NCI-H187 treated with DMSO at 0.1 percent for 48 hours (cell line): ENCODE measurements around the gene ABCC9.
"Not testable (repeated sequence)": the region's sequence is repeated elsewhere in the genome, so short reads cannot be mapped to it uniquely, and the experiment has no call there.

Source experiments
- DNase-seq: peaks from one replicate; lab custom pipeline; 2025; lab: John Stamatoyannopoulos, UW

ABCC9 gene

DNA sequence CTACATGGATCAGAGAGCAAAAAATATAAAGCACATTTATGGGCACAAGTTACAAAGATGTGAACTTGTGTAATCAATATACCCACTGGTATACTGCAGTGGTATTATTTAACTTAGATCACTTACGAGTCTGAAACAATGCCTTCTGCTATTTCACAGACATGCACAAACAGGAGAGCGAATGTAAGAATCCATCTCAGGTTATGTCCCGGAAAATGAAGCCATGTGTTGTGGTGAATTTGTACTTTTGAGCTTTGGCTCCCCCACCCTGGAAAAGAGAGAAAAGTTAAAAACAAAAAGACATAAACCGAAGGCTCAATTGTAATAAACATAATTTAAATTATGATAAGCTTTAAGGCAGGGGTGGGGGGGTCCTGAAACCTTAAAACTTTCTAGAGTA is 7.6 kb downstream of the ABCC9 start:
- DNase-seq = no peak

DNA sequence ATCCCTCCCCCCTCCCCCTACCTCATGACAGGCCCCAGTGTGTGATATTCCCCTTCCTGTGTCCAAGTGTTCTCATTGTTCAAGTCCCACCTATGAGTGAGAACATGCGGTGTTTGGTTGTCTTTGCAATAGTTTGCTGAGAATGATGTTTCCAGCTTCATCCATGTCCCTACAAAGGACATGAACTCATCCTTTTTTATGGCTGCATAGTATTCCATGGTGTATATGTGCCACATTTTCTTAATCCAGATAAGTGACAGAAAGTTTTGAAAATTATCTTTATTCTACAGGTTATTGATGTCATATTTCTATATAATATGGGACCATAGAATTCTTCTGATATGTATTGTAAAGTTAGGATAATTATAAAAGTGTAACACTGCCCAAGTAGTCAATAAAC is 11.3 kb downstream of the ABCC9 start:
- not testable (repeated sequence) for DNase-seq

DNA sequence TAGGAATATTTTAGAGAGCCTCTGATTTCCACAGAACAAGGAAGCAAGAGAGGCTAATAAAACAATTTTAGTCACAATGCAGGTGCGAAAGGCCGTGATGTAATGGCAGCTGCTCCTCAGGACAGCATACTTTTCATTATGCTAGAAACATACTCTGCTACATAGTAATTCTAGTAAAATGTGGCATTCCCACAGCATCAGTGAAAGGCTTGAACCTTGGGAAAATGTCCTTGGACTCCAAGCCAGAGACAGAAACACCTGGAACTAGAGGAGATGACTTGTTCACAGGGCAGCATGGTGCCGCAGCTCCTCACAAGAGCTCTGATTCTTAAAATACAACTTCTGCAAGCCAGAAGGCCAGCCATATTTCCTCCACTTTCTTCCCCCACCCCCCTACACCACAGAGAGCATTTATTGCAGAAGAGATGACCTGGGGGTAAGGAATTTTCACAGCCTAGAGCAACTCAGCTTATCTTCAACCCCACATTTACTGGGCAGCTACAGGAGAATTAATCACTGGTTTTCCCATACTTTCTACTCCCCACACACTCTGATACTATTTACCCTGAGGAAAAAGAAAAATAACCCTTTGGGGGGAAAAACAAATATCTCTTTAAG is 15.8 kb downstream of the ABCC9 start:
- no peak for DNase-seq

DNA sequence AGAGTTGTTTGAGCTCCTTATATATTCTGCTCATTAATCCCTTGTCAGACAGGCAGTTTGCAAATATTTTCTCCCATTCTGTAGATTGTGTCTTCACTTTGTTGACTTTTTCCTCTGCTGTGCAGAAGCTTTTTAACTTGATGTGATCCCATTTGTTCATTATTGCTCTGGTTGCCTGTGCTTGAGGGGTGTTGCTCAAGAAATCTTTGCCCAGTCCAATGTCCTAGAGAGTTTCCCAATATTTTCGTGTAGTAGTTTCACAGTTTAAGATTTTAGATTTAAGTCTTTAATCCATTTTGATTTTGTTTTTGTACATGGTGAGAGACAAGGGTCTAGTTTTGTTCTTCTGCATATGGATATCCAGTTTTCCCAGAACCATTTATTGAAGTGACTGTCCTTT is 19.8 kb downstream of the ABCC9 start:
- no peak for DNase-seq

DNA sequence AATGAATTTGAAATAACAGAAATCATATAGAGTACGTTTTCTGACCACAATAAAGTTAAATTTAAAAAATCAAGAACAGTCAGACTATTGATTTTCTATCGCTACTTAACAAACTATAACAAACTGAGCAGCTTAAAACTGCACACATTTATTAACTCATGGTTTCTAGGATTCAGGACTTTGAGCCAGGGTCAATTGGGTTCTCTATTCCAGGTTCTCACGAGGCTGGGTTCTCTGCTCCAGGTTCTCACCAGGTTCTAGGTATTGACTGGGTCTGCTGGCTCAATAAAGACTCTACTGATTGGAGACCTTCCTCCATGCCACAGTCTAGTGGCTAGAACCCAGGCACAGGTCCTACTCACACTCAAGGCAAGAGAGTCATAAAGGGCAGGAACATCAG is 22.8 kb downstream of the ABCC9 start:
- DNase-seq = no peak

DNA sequence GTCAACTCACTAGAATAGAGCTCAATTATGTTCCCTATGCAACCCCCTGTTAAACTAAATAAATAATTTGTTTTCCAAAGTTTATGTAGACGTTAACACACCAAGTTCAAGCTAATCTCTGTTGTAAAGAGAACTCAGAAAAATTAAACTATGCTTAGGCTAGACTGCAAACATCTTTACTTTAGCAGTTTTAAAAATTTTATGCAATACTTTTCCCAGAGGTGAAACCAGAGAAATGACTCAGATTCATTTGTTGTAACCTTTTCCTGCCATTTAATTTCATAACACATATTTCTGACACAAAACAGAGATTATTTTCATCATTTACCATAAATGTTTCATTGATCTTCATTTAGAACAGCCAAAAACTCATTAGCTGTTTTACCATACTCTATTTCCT is 27.4 kb downstream of the ABCC9 start:
- DNase-seq = no peak

DNA sequence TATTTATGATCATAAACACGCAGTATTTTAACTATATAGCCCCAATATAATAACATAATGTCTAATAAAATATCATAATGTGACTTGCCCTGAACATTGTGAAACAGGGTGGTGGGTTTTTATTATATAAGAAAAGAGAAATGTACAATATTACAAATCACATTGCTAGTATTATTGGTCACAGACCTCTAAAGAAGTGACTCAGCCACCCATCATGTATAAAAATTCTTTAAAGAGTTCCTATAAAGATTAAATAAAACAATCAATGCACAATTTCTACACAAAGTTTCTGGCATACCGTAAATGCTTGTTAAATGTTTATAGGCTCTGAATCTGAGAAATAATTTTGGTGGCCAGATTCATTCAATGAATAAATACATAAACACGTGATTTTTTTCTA is 28.9 kb downstream of the ABCC9 start:
- DNase-seq = no peak

DNA sequence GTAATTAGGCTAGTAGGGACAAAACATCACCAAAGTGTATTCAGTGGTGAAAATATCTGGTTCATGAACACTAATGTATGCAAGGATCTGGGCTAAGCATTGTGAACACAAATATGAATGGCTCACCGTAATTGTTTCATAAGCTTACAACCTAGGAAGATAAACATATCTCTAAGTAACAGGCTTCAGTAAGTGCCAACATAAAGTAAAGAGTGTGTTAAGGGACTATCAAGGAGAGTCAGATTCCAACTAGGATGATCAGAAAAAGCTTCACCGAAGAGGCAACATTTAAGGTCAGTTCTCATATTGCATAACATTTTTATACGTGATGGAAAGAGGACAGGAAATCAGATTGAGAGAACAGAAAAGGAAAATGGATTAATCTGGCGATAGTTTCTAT is 29.4 kb downstream of the ABCC9 start:
- no peak for DNase-seq

DNA sequence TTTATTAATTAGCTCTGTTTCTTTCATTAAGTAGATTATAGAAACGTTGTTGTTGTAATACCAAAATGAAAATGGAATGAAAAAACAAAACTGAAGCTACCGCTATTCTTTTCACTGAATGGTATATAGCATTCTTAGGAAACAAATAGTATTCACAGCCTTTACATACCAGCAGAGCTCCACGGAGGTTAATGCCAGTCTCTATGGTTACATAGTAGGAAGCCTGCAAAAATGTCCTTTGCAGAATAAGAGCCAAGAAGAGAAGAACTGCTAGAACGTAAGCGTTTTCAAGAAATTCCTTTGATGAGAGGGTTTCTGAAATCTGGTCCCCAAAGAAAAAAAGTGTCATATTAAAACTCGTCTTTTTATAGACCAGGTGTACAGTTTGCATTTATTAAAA is 30.6 kb downstream of the ABCC9 start:
- no peak for DNase-seq

DNA sequence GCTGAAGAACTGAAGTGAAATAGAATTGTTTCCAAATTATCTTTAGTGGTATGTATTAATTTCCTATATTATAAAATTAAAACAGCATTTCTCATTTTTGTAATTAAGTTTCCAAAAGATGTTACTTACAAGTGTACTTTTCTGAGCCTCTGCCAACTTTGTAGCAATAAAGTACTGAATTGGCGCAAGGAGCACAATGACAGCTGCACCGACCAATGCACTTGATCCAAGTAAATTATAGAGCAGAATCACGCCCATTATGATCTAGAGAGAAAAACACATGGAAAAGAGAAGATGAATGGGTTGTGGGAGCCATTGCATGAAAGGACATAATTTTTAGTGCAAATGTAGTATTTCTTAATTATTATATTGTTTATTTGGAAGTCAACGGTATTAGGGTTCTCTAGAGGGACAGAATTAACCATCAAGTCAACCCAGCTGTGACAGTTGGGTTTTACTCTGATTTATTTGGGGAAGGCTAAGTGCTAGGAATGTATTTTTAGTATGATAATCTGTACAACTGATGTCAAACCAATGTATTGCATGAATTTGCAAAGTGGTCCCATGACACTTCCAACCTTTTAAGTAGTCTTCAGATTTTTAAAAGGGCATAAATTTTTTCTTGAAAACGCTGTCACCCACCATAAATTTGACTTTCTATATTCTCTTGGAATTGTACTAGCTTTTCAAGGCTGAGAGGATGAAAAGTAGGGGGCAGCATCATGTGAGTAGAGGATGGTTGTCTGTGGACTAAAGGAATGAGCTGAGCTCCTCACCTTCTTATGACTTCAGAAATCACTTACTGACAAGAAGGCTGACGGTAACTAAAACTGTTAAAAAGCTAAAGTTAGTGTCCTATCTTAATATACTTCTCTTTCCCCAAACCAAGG is 33.0 kb downstream of the ABCC9 start:
- DNase-seq = no peak

DNA sequence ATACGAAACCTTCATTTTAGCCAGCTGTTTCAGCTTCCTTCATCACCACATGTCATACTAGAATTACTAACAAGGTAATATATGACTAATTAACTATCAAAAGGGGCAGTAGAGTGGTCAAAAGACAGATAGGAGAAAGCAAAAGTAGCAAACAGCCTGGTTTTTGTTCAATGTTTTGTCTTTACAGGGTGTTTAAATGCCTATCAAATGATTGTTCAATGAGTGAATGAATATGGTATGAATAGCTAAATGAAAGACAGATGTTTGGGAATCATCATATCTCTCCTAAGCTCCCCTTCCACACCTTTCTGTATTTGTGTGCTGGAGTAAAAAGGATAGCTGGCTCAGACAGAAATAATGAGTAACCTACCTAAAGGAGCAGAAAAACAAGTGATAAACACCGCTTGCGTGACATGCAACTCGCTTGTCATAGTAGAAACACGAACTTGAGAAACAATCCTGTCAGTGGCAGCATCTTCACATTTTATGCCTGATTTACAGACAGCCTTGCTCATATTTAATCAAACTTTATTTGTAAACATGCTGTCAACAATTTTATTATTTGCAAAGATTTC is 34.2 kb downstream of the ABCC9 start:
- no peak for DNase-seq

DNA sequence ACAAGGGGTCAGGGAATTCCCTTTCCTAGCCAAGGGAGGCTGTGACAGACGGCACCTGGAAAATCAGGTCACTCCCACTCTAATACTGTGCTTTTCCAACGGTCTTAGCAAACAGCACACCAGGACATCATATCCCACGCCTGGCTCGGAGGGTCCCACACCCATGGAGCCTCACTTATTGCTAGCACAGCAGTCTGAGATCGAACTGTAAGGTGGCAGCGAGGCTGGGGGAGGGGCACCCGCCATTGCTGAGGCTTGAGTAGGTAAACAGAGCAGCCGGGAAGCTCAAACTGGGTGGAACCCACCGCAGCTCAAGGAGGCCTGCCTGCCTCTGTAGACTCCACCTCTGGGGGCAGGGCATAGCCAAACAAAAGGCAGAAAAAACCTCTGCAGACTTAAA is 41.7 kb downstream of the ABCC9 start:
- not testable (repeated sequence) for DNase-seq

DNA sequence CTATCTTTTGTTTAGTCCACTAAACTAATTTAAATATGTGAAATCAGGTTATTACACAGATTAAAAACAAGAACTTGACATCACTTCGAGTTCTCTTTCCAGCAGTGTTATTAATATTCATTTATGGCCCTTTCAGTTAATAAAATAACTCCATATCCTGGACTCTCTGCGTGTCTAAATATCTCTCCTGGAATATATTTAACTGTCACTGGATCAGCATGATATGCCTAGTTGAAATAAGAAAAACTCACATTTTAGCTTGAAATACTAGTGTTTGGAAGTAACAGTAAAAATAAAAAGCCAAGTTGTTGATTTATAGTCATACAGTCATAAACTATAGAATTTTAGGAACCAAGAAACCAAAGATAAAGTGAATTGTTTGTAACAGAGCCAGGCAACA is 45.6 kb downstream of the ABCC9 start:
- no peak for DNase-seq

DNA sequence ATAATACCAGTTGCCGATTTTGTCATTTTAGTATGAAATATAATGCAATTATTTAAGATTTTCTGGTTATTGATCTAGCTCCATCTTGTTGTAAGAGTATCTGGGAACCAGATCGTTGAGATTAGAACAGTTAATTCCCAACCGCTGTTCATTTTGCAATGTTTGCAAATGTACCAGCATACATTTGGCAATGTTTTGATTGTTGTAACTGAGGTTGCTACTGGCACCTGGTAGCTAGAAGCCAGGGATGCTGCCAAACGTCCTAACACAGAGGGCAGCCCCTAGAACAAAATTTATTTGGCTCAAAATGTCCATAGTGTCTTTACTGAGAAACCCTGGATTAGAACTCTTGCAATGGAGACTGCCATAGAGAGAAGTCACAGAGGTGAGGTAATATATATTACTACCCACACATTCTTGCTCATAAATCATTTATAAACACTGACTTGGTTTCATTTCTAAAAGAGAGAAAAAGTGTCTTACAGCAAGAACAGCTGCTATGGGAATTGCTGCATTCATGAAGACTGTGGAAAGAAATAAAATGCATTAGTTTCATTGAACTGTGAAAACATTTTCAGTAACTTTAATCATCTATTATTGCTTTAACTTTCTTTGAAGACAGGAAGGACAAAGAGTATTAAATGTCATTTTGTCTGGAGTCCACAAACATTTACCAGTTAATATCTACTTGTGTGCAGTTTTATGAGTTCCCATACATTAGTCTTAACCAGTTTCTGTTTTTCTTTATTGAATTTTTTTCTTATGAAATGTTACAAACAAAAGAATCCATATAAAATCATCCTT is 46.2 kb downstream of the ABCC9 start:
- no peak for DNase-seq

DNA sequence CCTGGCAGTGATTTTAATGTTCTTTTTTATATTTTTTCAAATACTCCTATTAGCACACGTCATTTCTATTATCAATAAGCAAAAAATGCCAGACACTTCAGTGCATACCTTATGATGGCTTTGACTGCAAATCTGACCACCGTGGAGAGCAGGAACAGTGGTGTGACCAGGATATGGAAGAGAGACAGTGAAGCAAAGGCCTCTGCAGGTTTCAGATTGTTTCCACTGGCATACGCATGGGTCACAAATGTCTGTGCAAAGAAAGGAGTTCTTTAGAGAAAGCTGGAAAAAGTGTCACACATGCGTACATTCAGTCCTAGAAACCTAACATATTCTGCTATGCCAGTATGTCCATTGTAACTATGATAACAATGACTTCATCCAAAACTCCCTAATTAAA is 47.3 kb downstream of the ABCC9 start:
- DNase-seq = no peak

DNA sequence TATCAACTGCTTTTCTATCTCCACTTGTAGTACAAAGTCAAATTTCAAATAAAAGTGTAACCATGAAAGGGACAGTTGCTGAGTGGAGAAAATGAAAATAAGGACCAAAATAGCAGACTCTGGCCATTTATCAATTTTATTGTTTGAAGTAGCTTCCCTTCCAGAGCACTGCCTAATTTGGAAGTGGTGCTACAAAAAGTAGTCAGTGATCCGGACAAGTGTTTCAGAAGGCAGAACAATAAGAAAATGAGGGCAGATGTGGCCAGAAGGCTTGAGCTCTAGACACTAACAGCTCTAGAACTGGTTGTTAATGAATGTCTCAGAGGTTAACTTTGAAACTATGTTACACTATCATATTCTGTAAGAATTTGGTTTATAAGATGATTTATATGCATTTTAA is 48.9 kb downstream of the ABCC9 start:
- DNase-seq = no peak

DNA sequence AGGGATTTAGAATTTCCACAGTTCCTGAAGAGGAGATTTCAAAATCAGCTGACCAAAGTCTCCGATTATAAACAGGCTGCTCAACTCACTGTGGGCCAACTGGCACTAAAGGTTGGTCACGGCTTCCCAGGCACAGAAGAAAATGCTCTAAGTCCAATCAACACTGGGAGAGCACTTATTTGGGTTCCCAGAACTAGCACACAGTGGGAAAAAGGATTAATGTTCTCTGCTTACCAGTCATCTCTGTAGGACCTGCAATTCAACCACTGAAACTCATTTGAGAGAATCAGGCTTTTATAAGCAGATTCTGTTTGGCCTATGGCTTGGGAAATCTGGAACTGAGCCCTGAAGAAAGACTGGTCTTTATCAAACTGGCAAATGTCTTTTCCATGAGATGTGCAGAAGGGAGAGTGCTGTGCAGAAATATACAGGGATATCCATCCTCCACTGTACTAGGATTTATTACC is 49.4 kb downstream of the ABCC9 start:
- no peak for DNase-seq

DNA sequence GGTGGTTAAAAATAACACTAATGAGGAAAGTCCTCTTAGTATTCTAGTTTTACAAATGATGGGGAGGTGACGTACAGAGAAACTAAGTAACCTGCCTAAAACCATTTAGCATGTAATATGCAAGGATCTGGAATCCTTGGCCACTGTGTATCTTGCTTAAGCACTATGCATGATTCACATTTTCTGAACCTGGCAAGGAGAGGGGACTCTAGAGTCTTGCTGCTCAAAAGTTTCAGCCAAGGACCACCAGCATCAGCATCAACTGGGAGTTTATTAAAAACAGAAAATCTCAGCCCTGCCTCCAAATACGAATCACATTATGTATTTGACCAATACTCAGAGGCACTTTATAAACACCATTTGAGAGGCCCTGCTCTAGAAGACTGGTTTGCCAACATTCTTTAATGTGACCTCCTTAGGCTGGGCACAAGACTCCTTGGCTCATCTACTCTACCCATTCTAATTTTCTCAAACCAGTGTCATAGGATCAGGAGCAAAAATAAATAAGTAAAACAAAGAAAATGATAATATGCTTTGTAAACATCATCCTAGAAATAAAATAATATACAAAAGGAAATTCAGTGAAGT is 52.9 kb downstream of the ABCC9 start:
- no peak for DNase-seq

DNA sequence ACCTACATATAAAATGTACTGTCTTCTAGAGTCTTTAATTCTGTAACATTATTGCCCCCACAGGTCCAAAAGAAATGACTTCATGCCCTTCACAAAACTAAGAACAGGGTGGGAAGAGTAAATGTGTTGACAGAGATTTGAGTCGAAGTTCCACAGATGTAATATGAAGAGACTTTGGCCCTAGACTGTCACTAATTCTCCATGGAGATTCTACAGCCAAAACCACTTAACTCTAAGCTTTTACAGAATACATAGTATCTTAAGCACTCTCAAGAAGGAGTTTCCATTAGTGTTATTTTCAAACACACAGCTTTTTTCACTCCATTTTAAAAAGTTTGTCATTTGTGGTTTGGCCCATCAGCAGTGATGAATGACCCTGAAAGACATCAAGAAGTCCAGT is 56.3 kb downstream of the ABCC9 start:
- DNase-seq = no peak

DNA sequence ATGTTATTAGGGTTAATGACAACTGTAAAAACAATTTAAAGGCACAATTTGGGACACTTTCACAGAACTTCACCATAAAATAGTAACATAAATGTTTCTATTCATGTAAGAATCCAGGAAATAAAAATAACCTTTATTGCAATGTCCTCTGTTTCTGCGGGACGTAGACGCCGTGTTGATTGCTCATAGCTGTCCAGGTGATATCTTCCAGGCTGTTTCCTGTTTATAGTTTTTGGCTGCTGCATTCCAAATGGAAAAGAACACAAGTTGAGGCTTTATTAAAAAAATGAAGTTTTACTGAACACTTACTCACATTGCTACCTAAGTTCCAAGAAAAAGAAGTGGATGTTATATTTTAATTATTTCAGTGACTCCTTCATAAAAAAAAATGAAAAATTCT is 58.6 kb downstream of the ABCC9 start:
- DNase-seq = no peak

DNA sequence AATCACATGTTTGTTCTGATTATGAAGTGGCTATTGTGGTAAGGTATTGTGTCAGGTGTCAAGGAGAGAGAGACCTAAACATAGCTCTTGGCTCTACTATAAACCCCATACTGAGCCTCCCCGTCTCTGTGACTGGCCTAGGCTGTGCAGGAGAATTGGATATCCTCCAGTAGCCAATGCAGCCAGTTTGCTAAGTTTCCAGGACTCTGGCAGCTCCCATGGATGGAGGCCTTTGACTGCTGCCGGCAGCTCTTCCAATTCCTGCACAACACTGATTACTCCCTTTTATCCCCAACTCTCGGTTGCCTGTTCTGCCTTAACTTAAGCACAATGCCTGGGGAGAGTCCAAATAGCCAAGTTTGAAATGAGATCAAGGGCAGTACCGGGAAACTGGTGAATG is 59.3 kb downstream of the ABCC9 start:
- no peak for DNase-seq

DNA sequence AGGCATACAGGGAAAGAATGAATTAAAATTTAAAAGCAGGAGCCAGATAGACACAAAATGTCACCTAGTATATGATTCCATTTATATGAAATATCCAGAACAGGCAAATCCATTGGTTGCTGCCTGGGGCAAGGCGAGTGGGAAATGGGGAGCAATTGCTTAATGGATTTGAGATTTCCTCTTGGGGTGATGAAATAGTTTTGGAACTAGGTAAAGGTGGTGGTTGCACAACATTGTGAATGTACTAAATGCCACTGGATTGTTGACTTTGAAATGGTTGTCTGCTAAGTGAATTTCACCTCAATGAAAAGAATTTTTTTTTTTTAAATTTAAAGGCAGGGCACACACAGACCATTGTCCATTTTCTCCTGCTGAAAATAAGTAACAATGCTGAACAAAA is 61.9 kb downstream of the ABCC9 start:
- DNase-seq = no peak
